ENCODE measurements around the gene AGPS.

DNA sequence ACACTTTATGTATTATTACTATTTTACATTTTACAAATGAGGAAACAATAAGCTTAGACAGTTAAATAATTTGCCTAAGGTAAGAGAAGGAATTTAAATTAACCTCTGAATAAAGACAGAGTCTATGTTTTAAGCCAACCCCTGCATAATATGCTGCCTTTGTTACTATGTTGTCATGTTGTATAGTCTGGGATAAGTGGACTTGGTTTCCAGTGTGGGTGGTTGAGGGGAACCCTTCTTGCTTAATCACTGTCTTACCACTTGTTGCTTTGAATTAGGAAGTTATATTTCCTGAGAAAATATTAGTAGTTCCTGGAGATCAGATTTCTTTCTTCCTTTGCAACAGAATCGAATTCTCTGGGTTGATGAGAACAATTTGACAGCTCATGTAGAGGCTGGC lies 52.6 kb downstream of the AGPS start:
- TF ChIP-seq, protein P1, sequence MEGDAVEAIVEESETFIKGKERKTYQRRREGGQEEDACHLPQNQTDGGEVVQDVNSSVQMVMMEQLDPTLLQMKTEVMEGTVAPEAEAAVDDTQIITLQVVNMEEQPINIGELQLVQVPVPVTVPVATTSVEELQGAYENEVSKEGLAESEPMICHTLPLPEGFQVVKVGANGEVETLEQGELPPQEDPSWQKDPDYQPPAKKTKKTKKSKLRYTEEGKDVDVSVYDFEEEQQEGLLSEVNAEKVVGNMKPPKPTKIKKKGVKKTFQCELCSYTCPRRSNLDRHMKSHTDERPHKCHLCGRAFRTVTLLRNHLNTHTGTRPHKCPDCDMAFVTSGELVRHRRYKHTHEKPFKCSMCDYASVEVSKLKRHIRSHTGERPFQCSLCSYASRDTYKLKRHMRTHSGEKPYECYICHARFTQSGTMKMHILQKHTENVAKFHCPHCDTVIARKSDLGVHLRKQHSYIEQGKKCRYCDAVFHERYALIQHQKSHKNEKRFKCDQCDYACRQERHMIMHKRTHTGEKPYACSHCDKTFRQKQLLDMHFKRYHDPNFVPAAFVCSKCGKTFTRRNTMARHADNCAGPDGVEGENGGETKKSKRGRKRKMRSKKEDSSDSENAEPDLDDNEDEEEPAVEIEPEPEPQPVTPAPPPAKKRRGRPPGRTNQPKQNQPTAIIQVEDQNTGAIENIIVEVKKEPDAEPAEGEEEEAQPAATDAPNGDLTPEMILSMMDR (IDR thresholded peaks at IDR 0.05; ENCODE audit: low read depth, low read length), result no peak
- no peak for TF ChIP-seq EZH2phosphoT487 (IDR thresholded peaks at IDR 0.05; ENCODE audit: low read depth)

Measured in OCI-LY3 (cell line).